Esophagus muscularis mucosa (tissue), 4 donors: Measurements from ENCODE around the gene LGALS4. TPM values are rescaled to one million over a fixed set of nuclear protein-coding genes. Genes with fewer than 3 reads are reported as not detected.
"Not testable (repeated sequence)": the region's sequence is repeated elsewhere in the genome, so short reads cannot be mapped to it uniquely, and the experiment has no call there.

Source experiments
- DNase-seq: peaks from one replicate; pipeline ENCODE4 v3.0.0-alpha.2; 2017; ENCODE audit errors: extremely low spot score
- H3K27ac ChIP-seq, 4 donors: fragments of 200-600 bp; sonication (generic); replicated peaks in 1 of 4; 1 replicate in 3 of 4; 2 replicates in 1 of 4; pipeline ENCODE4 v1.5.1; 2016 to 2019; ENCODE audit warnings: mild to moderate bottlenecking in 1 of 4
- H3K27me3 ChIP-seq, 4 donors: fragments of 200-600 bp; sonication (generic); one replicate each; pipeline versions ENCODE4 v1.5.1 to v1.6.0; 2016 to 2019
- H3K36me3 ChIP-seq, 4 donors: fragments of 200-600 bp; sonication (generic); one replicate each; pipeline ENCODE4 v1.5.1; 2016 to 2019
- H3K4me1 ChIP-seq, 4 donors: fragments of 200-600 bp; sonication (generic); one replicate each; pipeline ENCODE4 v1.5.1; 2016 to 2019
- H3K4me3 ChIP-seq, 4 donors: fragments of 200-600 bp; sonication (generic); 1 replicate in 2 of 4; 2 replicates in 2 of 4; pipeline ENCODE4 v1.5.1; 2016 to 2019; ENCODE audit warnings: mild to moderate bottlenecking in 4 of 4, moderate library complexity in 1 of 4
- H3K9me3 ChIP-seq, 4 donors: fragments of 200-600 bp; sonication (generic); 1 replicate in 3 of 4; 2 replicates in 1 of 4; pipeline ENCODE4 v1.5.1; 2016 to 2019
- CTCF ChIP-seq, 3 experiments: fragments of 200-600 bp in 2 of 3; fragments of 450-650 bp in 1 of 3; sonication (generic) in 2 of 3; IDR thresholded peaks; one replicate each; pipeline ENCODE4 v1.5.1; 2017 to 2019; ENCODE audit warnings: antibody characterized with exemption in 3 of 3, mild to moderate bottlenecking in 2 of 3, moderate library complexity in 1 of 3
- EP300 ChIP-seq: sonication (generic); formaldehyde crosslinking; IDR thresholded peaks from one replicate; pipeline ENCODE4 v1.6.1; 2017; ENCODE audit warnings: antibody characterized with exemption
- POLR2A ChIP-seq: fragments of 450-650 bp; IDR thresholded peaks from one replicate; pipeline ENCODE4 v1.6.1; 2017; ENCODE audit warnings: antibody characterized with exemption, moderate library complexity, mild to moderate bottlenecking, low read depth
- POLR2AphosphoS5 ChIP-seq, 2 donors: sonication (generic); formaldehyde crosslinking; IDR thresholded peaks; one replicate each; pipeline ENCODE4 v1.6.1; 2017; ENCODE audit warnings: antibody characterized with exemption in 2 of 2
- WGBS: methylation state at CpG from one replicate; pipeline ENCODE4 v1.1.5; 2018; 5-methylcytosine and 5-hydroxymethylcytosine counted together
- intact Hi-C: fragments of 100-400 bp; cut with DNase I; formaldehyde crosslinking; loops from one replicate; pipeline ENCODE4 v1.15.1; 2023
- total RNA-seq, 4 donors: library from RNA; depleted of rRNA; stranded (reverse); fragments of >200 nt; gene quantifications; one replicate each; pipeline versions ENCODE4 v1.1.0 to v1.2.1, GENCODE V29; 2016

The LGALS4 gene
- total RNA-seq, 4 donors from 2014 or later = 0.42 to 2.9 (median 0.50) TPM; not detected in 1

- Histone ChIP-seq H3K27me3 (no peaks in the 10 kb centered on the region), H3K4me1 (peaks cover 0 to 3% (median 0%) of the 10 kb centered on the region in 4 donors), H3K36me3 (peaks cover 0 to 10% (median 3%) of the 10 kb centered on the region in 4 donors), H3K4me3 (no peak overlapping the region), H3K9me3 (no peaks in the 10 kb centered on the region), H3K27ac (no peak overlapping the region)
- no peak for DNase-seq
- intact Hi-C loops = no loop called here
- TF ChIP-seq EP300 (no peak), CTCF (IDR thresholded peaks at IDR 0.05) (no peak), POLR2AphosphoS5 (IDR thresholded peaks at IDR 0.05) (no peak)
- WGBS = 90% methylated on average over 5 of the region's 5 CpGs
Observed at GRCh38 chr19:38800577-38801347, 12.0 kb downstream of the LGALS4 start.

GRCh38 chr19:38799104-38799503 is 13.6 kb downstream of the LGALS4 start:
- Histone ChIP-seq H3K27ac (no peak overlapping the region), H3K4me1 (no peaks in the 10 kb centered on the region), H3K27me3 (no peaks in the 10 kb centered on the region), H3K36me3 (peaks cover 0 to 10% (median 3%) of the 10 kb centered on the region in 4 donors), H3K9me3 (no peaks in the 10 kb centered on the region), H3K4me3 (no peak overlapping the region)
- intact Hi-C loops = no loop called here
- no peak for DNase-seq
- 86% methylated on average over 10 of the region's 10 CpGs for WGBS
- TF ChIP-seq EP300 (no peak), CTCF (IDR thresholded peaks at IDR 0.05) (no peak), POLR2A (no peak), POLR2AphosphoS5 (IDR thresholded peaks at IDR 0.05) (no peak)

- H3K27me3 ChIP-seq, H3K4me3 ChIP-seq, DNase-seq, H3K27ac ChIP-seq, H3K36me3 ChIP-seq, intact Hi-C loops, H3K4me1 ChIP-seq, H3K9me3 ChIP-seq: not testable (repeated sequence)
- WGBS = no CpG with 5 or more reads among the region's 33 CpGs
Observed at GRCh38 chr19:38797781-38798180, 15.0 kb downstream of the LGALS4 start.

- Histone ChIP-seq H3K27ac (no peak overlapping the region), H3K27me3 (no peaks in the 10 kb centered on the region), H3K4me3 (no peak overlapping the region), H3K4me1 (peaks cover 5 to 9% (median 6%) of the 10 kb centered on the region in 4 donors), H3K36me3 (no peaks in the 10 kb centered on the region), H3K9me3 (no peaks in the 10 kb centered on the region)
- intact Hi-C loops = no loop called here
- DNase-seq = no peak
- 91% methylated on average over 2 of the region's 2 CpGs for WGBS
- TF ChIP-seq POLR2A = no peak
- TF ChIP-seq POLR2AphosphoS5 (IDR thresholded peaks at IDR 0.05) = no peak
- TF ChIP-seq EP300 = no peak
- TF ChIP-seq CTCF (IDR thresholded peaks at IDR 0.05) = no peak
Observed at GRCh38 chr19:38796154-38796553, 16.6 kb downstream of the LGALS4 start.

- H3K27me3 ChIP-seq = no peaks in the 10 kb centered on the region
- no peak overlapping the region for H3K27ac ChIP-seq
- TF ChIP-seq CTCF (IDR thresholded peaks at IDR 0.05) = no peak
- TF ChIP-seq POLR2AphosphoS5 (IDR thresholded peaks at IDR 0.05) = no peak
- no peak for TF ChIP-seq POLR2A
- TF ChIP-seq EP300 = no peak
- peaks cover 5 to 9% (median 6%) of the 10 kb centered on the region in 4 donors for H3K4me1 ChIP-seq
- no peak for DNase-seq
- intact Hi-C loops = no loop called here
- no peaks in the 10 kb centered on the region for H3K36me3 ChIP-seq
- WGBS = 86% methylated on average over 4 of the region's 4 CpGs
- H3K9me3 ChIP-seq = no peaks in the 10 kb centered on the region
- H3K4me3 ChIP-seq = no peak overlapping the region
Observed at GRCh38 chr19:38795549-38795948, 17.2 kb downstream of the LGALS4 start.
